Skeletal muscle cell (primary cell): Measurements from ENCODE around the gene PARD3B.

ENCODE experiments used
- DNase-seq: peaks from one replicate; pipeline ENCODE4 v3.0.0-alpha.2; 2010; ENCODE audit warnings: low read depth
- H3K4me3 ChIP-seq: 2 replicates; pipeline ENCODE4 v1.5.1; 2011; ENCODE audit warnings: low read depth, mild to moderate bottlenecking, control low read depth, low read length, moderate library complexity

PARD3B gene

GRCh38 chr2:205296959-205297358 is 751.7 kb downstream of the PARD3B start:
- no peak for DNase-seq

DNA sequence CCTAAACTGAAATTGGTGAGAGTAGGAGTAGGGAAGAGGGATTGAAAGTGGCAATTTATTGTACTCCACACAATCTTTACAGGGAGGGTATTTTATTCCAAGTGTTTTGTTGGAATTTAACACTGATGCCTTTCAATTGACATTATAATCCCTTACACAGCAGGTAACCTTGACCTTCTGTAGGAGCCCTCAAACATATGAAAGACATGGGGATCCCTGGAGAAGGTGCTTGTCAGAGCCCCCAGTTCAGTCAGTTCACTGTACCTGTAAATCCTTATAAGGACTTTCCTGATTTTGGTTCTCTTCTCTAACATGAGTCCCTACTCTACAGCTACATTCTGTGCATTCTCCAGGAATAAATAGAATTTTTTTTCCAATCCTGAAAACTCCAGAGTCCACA is 752.1 kb downstream of the PARD3B start:
- no peak for DNase-seq
- H3K4me3 ChIP-seq: no peak overlapping the region

More at GRCh38 chr2:205296959-205297358, 751.7 kb downstream of the PARD3B start:
- H3K4me3 ChIP-seq: no peak overlapping the region

DNA sequence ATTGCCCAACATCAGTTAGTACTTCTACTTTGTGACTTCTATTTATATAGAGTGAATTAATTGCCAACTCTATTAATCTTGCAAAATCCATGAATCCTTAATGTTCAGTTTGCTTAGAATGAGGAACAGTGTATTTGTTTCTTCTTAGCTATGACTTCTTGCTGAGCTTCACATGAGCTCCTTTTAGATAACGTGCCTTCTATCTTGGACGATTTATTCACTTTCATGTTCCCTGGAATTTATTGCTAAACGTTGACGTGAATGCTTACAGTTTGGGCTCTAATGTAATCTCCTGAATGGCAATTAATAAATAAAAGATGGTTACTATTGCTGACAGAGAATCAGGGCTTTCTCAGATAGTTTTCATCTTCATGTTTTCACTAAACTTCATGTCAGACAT is 752.6 kb downstream of the PARD3B start:
- H3K4me3 ChIP-seq: no peak overlapping the region
- no peak for DNase-seq

- DNase-seq: no peak
These were observed 765.9 kb downstream of the PARD3B start for GRCh38 chr2:205311201-205311600.

GRCh38 chr2:205321231-205321630 is 776.0 kb downstream of the PARD3B start:
- H3K4me3 ChIP-seq: no peak overlapping the region
- no peak for DNase-seq

More at GRCh38 chr2:205311201-205311600, 765.9 kb downstream of the PARD3B start:
- H3K4me3 ChIP-seq: no peak overlapping the region

DNA sequence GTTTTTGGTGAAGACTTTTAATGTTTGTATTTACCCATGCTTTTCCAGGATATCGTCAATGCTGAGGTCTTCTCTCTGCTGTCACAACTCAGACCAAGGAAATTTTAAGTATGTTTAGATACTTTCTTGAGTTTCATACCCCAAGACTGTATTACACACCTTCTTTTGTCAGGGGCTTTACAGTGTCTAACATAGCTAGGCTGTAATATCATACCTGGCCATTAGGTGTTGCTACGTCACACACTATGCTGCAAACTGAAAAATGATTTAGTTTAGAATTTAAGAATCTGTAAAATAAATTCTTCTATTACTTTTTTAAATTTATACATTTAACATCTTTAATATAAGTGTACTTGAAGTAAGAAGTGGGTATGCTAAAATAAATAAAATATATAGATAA is 778.7 kb downstream of the PARD3B start:
- no peak overlapping the region for H3K4me3 ChIP-seq
- DNase-seq: no peak

- no peak overlapping the region for H3K4me3 ChIP-seq
- no peak for DNase-seq
These were observed 779.1 kb downstream of the PARD3B start for GRCh38 chr2:205324355-205324754.

DNA sequence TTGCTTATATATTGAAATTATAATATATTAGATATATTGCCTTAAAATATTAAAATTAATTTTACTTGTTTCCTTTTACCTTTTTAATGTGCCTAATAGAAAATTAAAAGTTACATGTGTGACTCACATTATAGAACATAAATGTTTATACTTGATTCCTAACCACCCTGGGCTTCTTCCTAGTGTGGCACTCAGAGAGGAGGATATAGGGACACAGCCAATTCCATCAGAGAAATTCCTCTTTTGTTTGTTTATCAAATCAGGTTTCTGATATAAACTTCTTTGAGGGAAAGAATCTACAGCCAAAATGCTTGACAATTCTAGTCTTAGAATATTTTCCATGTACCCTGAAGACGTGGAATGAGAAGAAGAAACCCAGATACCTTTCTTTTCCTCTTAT is 788.1 kb downstream of the PARD3B start:
- DNase-seq: no peak

GRCh38 chr2:205337274-205337673 is 792.0 kb downstream of the PARD3B start:
- no peak for DNase-seq
- no peak overlapping the region for H3K4me3 ChIP-seq

More for the DNA sequence above, 788.1 kb downstream of the PARD3B start:
- H3K4me3 ChIP-seq: no peak overlapping the region

- DNase-seq: no peak
- no peak overlapping the region for H3K4me3 ChIP-seq
These were observed 792.9 kb downstream of the PARD3B start for GRCh38 chr2:205338156-205338555.

GRCh38 chr2:205343103-205343502 is 797.8 kb downstream of the PARD3B start:
- H3K4me3 ChIP-seq: no peak overlapping the region
- no peak for DNase-seq

- H3K4me3 ChIP-seq: no peak overlapping the region
- DNase-seq: no peak
These were observed 801.4 kb downstream of the PARD3B start for GRCh38 chr2:205346649-205347048.

DNA sequence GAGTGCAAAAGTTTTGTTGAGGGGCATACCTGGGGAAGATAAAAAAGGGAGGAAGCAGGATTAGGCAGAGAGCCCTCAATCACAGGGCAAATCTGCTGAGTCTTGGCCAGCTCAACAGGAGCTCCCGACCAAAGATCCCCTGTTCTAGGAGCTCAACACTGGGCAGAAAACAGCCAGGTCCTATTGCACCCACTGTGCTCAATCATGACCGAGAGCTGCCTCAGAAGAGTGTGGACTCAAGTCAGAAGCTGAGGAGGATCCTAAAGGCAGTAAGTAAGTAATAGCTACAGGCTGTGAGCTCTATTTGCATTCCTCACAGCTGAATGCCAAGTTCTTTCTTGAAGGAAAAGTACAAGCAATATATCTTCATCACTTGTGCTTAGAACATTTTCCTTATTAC is 802.6 kb downstream of the PARD3B start:
- DNase-seq: no peak
- no peak overlapping the region for H3K4me3 ChIP-seq

GRCh38 chr2:205352094-205352493 is 806.8 kb downstream of the PARD3B start:
- DNase-seq: no peak
- no peak overlapping the region for H3K4me3 ChIP-seq

- no peak overlapping the region for H3K4me3 ChIP-seq
- DNase-seq: peak; percentile 52
These were observed 807.3 kb downstream of the PARD3B start for GRCh38 chr2:205352593-205352992.

- DNase-seq: no peak
- no peak overlapping the region for H3K4me3 ChIP-seq
These were observed 812.5 kb downstream of the PARD3B start for GRCh38 chr2:205357732-205358131.

DNA sequence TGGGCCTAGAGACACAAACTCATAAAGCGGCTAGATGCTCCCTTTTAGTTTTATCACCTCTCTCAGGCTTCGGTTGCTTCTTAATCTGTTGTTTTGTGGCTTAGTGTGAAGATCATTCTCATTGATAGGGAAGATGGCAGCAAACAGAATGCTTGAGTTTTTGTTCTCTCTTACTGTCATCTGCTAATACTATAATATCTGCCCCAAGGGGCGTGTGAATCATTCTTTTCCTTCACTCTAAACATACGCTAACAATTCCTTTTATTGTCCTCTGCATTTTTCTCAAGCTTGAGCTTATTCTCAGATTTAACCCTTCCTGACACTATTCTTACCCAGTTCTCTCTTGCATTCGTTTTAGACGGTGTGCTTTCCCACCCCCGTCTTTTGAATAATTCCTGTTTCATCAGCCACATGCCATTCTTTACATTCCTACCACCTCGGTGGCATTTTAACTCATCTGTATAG is 813.1 kb downstream of the PARD3B start:
- no peak overlapping the region for H3K4me3 ChIP-seq
- no peak for DNase-seq

DNA sequence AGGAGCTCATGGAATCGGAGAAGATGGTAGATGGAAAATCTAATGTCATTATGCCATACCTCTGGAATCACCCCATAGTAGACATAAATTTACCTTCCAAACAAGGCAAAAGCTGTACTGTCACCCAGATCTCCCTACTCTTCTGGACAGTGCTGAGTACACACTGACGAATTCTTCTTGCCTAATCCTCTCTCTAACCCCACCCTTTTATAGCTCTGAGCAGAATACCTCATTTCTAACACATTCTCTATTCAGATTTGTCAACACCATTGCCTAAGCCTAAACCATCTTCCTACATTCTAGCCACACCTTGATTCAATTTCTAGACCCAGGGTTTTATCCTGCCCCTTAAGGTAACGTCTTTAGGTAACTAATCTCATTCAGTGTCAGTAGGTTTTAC is 816.0 kb downstream of the PARD3B start:
- no peak for DNase-seq
- H3K4me3 ChIP-seq: no peak overlapping the region

DNA sequence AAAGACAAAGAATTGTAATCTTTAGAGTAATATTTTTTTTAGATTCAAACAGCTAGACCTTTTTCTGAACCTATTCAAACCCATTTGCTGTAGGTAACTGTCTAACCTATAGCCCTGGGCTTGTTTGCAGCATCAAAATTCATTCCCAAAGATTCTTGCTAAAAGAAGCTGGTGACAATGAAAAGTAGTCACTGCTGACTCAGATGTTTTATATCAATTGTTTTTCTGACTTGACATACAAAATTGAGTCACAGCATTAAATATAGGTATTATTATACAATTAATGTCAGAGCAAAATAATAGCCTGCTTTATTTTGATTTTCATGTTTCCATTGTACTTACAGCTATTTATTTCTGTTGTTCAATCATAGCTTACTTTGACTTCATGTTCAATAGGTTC is 816.7 kb downstream of the PARD3B start:
- DNase-seq: no peak
- H3K4me3 ChIP-seq: no peak overlapping the region

DNA sequence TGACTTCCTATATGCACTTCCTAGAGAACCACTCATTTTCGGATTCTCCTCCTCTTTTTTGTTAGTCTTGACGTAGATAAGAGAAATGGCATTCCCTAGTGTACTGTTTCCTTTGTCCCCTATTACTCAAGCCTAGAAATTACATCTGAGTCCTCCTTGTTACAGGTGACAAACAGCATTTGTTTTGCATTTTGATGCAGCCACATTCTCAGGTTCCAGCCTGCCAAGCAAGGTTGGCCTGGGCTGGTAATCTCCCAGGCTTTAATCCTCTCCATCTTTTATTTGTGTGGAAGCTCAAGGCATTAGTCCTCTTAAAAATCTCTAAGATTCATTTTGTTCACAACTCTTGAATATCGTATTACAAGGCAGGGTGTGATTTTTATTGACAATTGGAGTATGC is 819.0 kb downstream of the PARD3B start:
- DNase-seq: no peak
- H3K4me3 ChIP-seq: no peak overlapping the region

DNA sequence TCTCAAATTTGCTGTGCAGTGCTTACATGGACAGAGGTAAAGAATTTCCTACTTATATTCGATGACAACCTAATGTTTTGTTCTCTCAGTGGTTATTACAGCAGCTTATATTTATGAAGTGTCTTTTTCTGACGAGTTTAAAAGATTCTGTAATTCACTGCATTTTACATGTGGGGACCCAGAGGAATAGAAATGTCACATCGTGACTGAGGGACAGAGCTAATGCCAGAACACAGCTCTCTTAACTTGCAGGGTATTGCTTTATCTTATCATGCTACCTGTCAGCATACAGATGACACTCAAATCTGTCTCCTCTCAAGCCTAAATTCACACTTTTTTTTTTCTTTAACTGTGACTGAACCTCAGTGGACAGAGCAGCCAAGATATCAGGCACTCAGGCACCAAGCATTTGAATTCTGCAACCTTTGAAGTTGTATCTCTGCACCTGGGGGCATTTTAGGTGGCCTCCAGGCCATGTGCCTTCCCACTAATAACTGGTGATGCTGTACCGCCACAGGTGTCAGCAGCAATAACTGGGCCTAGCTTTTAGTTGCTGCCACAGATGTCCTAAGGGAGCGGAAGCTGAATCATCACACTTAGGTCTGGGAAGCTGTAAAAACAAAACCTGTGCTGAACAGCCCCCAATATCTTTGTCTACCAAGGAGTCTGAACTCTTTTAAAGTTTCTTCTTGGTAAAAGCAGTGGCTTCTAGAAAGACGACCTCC is 821.2 kb downstream of the PARD3B start:
- no peak overlapping the region for H3K4me3 ChIP-seq
- no peak for DNase-seq
